ENCODE data around the gene NECTIN1.

The NECTIN1 gene

DNA sequence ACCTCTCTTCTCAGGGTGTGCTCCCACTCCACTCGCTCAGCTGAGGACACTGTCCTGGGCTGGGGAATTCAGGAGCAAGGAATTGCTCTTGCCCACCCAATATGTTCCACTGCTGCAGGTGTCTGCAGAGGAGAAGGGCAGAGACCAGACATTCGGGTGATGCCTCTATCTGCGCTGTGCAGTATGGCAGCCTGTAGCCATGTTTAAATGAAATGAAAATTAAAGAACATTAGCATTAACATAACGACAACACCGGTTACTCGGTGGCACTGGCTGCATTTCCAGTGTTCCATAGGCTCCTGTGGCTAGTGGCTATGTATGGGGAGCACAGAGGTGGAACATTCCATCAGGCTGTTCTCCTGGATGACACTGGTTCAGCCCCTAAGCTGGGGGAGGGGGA is 104.4 kb downstream of the NECTIN1 start:
- Histone ChIP-seq H3K9ac (ENCODE audit: low read length) (no peak overlapping the region), H3K27me3 (replicated peaks; ENCODE audit: insufficient read depth, low read length) (peaks cover 86% of the 10 kb centered on the region), H2AFZ (ENCODE audit: low read length) (no peak overlapping the region), H3F3A (ENCODE audit: insufficient read depth, low read length) (no peaks in the 10 kb centered on the region), H3K4me2 (ENCODE audit: low read depth, low read length) (no peak overlapping the region), H3K9me3 (replicated peaks; ENCODE audit: insufficient read depth, low read length) (no peaks in the 10 kb centered on the region), H3K4me3 (ENCODE audit: low read length) (no peak overlapping the region), H4K20me1 (ENCODE audit: insufficient read depth, low read length) (no peaks in the 10 kb centered on the region), H3K9me2 (replicated peaks; ENCODE audit: insufficient read depth, low read length) (no peaks in the 10 kb centered on the region), H3K79me2 (ENCODE audit: low read length) (no peaks in the 10 kb centered on the region), H3K36me3 (replicated peaks; ENCODE audit: insufficient read depth, low read length) (no peaks in the 10 kb centered on the region), H3K27ac (ENCODE audit: low read length) (no peak overlapping the region), H3K4me1 (ENCODE audit: low read length) (no peaks in the 10 kb centered on the region)
- no peak for DNase-seq
- TF ChIP-seq, protein P1, sequence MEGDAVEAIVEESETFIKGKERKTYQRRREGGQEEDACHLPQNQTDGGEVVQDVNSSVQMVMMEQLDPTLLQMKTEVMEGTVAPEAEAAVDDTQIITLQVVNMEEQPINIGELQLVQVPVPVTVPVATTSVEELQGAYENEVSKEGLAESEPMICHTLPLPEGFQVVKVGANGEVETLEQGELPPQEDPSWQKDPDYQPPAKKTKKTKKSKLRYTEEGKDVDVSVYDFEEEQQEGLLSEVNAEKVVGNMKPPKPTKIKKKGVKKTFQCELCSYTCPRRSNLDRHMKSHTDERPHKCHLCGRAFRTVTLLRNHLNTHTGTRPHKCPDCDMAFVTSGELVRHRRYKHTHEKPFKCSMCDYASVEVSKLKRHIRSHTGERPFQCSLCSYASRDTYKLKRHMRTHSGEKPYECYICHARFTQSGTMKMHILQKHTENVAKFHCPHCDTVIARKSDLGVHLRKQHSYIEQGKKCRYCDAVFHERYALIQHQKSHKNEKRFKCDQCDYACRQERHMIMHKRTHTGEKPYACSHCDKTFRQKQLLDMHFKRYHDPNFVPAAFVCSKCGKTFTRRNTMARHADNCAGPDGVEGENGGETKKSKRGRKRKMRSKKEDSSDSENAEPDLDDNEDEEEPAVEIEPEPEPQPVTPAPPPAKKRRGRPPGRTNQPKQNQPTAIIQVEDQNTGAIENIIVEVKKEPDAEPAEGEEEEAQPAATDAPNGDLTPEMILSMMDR (IDR thresholded peaks at IDR 0.05; ENCODE audit: low read length): no peak

DNA sequence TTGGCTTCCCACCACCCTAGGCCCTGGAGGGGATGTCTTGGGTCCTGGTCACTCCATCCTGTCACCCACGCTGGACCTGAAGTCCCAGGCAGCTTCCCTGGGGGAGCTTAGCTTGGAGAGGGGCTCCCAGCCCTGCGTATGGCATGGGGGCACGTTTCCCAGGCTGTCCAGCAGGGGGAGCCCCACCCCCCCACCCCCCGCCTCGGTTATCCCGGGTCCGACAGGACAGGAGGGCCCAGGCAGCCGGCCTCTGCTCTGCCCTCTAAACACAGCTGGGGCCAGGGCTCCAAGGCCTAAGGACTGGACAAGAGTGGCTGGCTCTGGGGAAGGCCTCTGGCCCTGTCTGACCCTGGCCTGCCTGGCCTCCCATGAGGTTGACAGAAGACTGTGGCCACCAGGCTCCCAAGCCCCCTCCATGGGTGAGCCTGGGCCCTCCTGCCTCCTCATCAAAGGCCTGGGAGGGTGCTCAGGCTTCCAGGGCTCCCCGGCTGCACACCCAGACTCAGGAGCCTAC is 104.8 kb downstream of the NECTIN1 start:
- Histone ChIP-seq H4K20me1 (ENCODE audit: insufficient read depth, low read length) (no peaks in the 10 kb centered on the region), H3K4me2 (ENCODE audit: low read depth, low read length) (no peak overlapping the region), H3K36me3 (replicated peaks; ENCODE audit: insufficient read depth, low read length) (no peaks in the 10 kb centered on the region), H3K9me2 (replicated peaks; ENCODE audit: insufficient read depth, low read length) (no peaks in the 10 kb centered on the region), H3K27me3 (replicated peaks; ENCODE audit: insufficient read depth, low read length) (peaks cover 84% of the 10 kb centered on the region), H3K9ac (ENCODE audit: low read length) (no peak overlapping the region), H3F3A (ENCODE audit: insufficient read depth, low read length) (no peaks in the 10 kb centered on the region), H3K4me1 (ENCODE audit: low read length) (no peaks in the 10 kb centered on the region), H2AFZ (ENCODE audit: low read length) (no peak overlapping the region), H3K4me3 (ENCODE audit: low read length) (no peak overlapping the region), H3K9me3 (replicated peaks; ENCODE audit: insufficient read depth, low read length) (no peaks in the 10 kb centered on the region), H3K27ac (ENCODE audit: low read length) (no peak overlapping the region), H3K79me2 (ENCODE audit: low read length) (no peaks in the 10 kb centered on the region)
- TF ChIP-seq, protein P1 (IDR thresholded peaks at IDR 0.05; ENCODE audit: low read length): peak; percentile 55
- TF ChIP-seq EZH2phosphoT487 (IDR thresholded peaks at IDR 0.05; ENCODE audit: low read length): no peak
- no peak for DNase-seq

DNA sequence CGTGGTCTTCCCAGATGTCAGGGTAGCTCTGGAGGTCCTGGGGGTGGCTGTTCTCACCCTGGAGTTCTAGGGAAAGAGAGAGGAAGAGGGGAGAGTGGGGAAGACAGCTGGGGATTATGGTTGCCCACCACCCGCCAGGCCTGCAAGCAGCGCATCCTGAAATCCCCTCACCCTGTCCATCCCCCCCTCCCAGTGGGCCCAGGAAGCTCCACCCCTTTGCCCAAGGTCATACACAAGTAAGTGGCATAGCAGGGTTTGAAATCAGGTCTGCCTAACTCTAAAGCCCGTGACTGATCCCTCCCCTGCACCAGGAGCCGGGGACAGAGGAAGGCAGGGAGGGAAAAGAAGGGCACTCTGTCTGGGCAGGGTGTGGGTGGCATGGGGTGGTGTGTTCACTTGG is 105.3 kb downstream of the NECTIN1 start:
- Histone ChIP-seq H3K27me3 (replicated peaks; ENCODE audit: insufficient read depth, low read length) (peaks cover 79% of the 10 kb centered on the region), H3K9ac (ENCODE audit: low read length) (no peak overlapping the region), H2AFZ (ENCODE audit: low read length) (no peak overlapping the region), H3K9me2 (replicated peaks; ENCODE audit: insufficient read depth, low read length) (no peaks in the 10 kb centered on the region), H3K27ac (ENCODE audit: low read length) (no peak overlapping the region), H3K4me1 (ENCODE audit: low read length) (no peaks in the 10 kb centered on the region), H3K9me3 (replicated peaks; ENCODE audit: insufficient read depth, low read length) (no peaks in the 10 kb centered on the region), H3K36me3 (replicated peaks; ENCODE audit: insufficient read depth, low read length) (no peaks in the 10 kb centered on the region), H4K20me1 (ENCODE audit: insufficient read depth, low read length) (no peaks in the 10 kb centered on the region), H3K4me3 (ENCODE audit: low read length) (no peak overlapping the region), H3F3A (ENCODE audit: insufficient read depth, low read length) (no peaks in the 10 kb centered on the region), H3K79me2 (ENCODE audit: low read length) (no peaks in the 10 kb centered on the region), H3K4me2 (ENCODE audit: low read depth, low read length) (no peak overlapping the region)
- DNase-seq: no peak
- TF ChIP-seq EZH2phosphoT487 (IDR thresholded peaks at IDR 0.05; ENCODE audit: low read length) (no peak), EZH2 (optimal IDR thresholded peaks at IDR 0.05; ENCODE audit: low read depth, low read length) (no peak)
- TF ChIP-seq, protein P1 (IDR thresholded peaks at IDR 0.05; ENCODE audit: low read length): no peak

All from MM.1S (cell line).